Ishikawa (cell line): ENCODE results near the gene TUSC7.

Experiments used
- CEBPB ChIP-seq: IDR thresholded peaks from 2 replicates; pipeline ENCODE4 v1.6.1; 2012
- CREB1 ChIP-seq: IDR thresholded peaks from 2 replicates; pipeline ENCODE4 v1.6.1; 2012; ENCODE audit warnings: low read depth
- EGR1 ChIP-seq: IDR thresholded peaks from 2 replicates; pipeline ENCODE4 v1.6.1; 2012
- EP300 ChIP-seq: IDR thresholded peaks from 2 replicates; pipeline ENCODE4 v1.6.1; 2012; ENCODE audit warnings: borderline replicate concordance
- FOXM1 ChIP-seq: IDR thresholded peaks from 2 replicates; pipeline ENCODE4 v1.6.1; 2012; ENCODE audit warnings: low read depth, borderline replicate concordance
- MAX ChIP-seq: IDR thresholded peaks from 2 replicates; pipeline ENCODE4 v1.6.1; 2012
- NFIC ChIP-seq: IDR thresholded peaks from 2 replicates; pipeline ENCODE4 v1.6.1; 2012
- REST ChIP-seq: IDR thresholded peaks from 2 replicates; pipeline ENCODE4 v1.6.1; 2012; ENCODE audit warnings: low read depth, mild to moderate bottlenecking
- TAF1 ChIP-seq: IDR thresholded peaks from 2 replicates; pipeline ENCODE4 v1.6.1; 2012; ENCODE audit warnings: low read depth, mild to moderate bottlenecking
- TEAD4 ChIP-seq: IDR thresholded peaks from 2 replicates; pipeline ENCODE4 v1.6.1; 2012
- USF1 ChIP-seq: IDR thresholded peaks from 2 replicates; pipeline ENCODE4 v1.6.1; 2012
- YY1 ChIP-seq: IDR thresholded peaks from 2 replicates; pipeline ENCODE4 v1.6.1; 2012; ENCODE audit warnings: low read depth

- no peak for TF ChIP-seq USF1
- TF ChIP-seq FOXM1, result no peak
- no peak for TF ChIP-seq MAX
- TF ChIP-seq TEAD4, result no peak
- TF ChIP-seq CREB1, result no peak
- no peak for TF ChIP-seq REST
- TF ChIP-seq EP300, result no peak
- TF ChIP-seq CEBPB, result no peak
- no peak for TF ChIP-seq TAF1
- no peak for TF ChIP-seq YY1
- no peak for TF ChIP-seq NFIC
- TF ChIP-seq EGR1, result no peak
These were observed 6.9 kb downstream of the TUSC7 start for GRCh38 chr3:116716490-116716889.
